Measurements from ENCODE around the gene THEM5.

GRCh38 chr1:151825204-151825603, 28.3 kb downstream of the THEM5 start:
- TF ChIP-seq EZH2phosphoT487 (IDR thresholded peaks at IDR 0.05; ENCODE audit: insufficient read depth, low read depth) (no peak), EZH2 (IDR thresholded peaks at IDR 0.05; ENCODE audit: insufficient read depth, poor library complexity, severe bottlenecking) (no peak)
